Measurements from ENCODE around the gene OSBPL9.

Gene OSBPL9

GRCh38 chr1:51684776-51685175 is 67.9 kb downstream of the OSBPL9 start:
- Histone ChIP-seq H3K4me3 (replicated peaks; ENCODE audit: low read depth, low read length) (no peak overlapping the region), H3K27me3 (replicated peaks; ENCODE audit: control insufficient read depth, insufficient read depth, low read length) (no peaks in the 10 kb centered on the region), H3K36me3 (ENCODE audit: control insufficient read depth, insufficient read depth, low read length) (no peaks in the 10 kb centered on the region)
- no peak for DNase-seq (ENCODE audit: extremely low read depth, insufficient read length)
- TF ChIP-seq CTCF (IDR thresholded peaks at IDR 0.05; ENCODE audit: insufficient read depth, low read length, poor library complexity, severe bottlenecking), result no peak

- no peak for TF ChIP-seq CTCF (IDR thresholded peaks at IDR 0.05; ENCODE audit: insufficient read depth, low read length, poor library complexity, severe bottlenecking)
- H3K27me3 ChIP-seq (replicated peaks; ENCODE audit: control insufficient read depth, insufficient read depth, low read length), result no peaks in the 10 kb centered on the region
- no peak overlapping the region for H3K4me3 ChIP-seq (replicated peaks; ENCODE audit: low read depth, low read length)
- no peaks in the 10 kb centered on the region for H3K36me3 ChIP-seq (ENCODE audit: control insufficient read depth, insufficient read depth, low read length)
- no peak for DNase-seq (ENCODE audit: extremely low read depth, insufficient read length)
These were observed 69.6 kb downstream of the OSBPL9 start for GRCh38 chr1:51686450-51686849.

- H3K4me3 ChIP-seq (replicated peaks; ENCODE audit: low read depth, low read length), result no peak overlapping the region
- no peak for DNase-seq (ENCODE audit: extremely low read depth, insufficient read length)
- TF ChIP-seq CTCF (IDR thresholded peaks at IDR 0.05; ENCODE audit: insufficient read depth, low read length, poor library complexity, severe bottlenecking), result no peak
These were observed 72.2 kb downstream of the OSBPL9 start for GRCh38 chr1:51689075-51689440.

GRCh38 chr1:51689643-51690042 is 72.8 kb downstream of the OSBPL9 start:
- TF ChIP-seq CTCF (IDR thresholded peaks at IDR 0.05; ENCODE audit: insufficient read depth, low read length, poor library complexity, severe bottlenecking), result no peak
- no peaks in the 10 kb centered on the region for H3K36me3 ChIP-seq (ENCODE audit: control insufficient read depth, insufficient read depth, low read length)
- no peaks in the 10 kb centered on the region for H3K27me3 ChIP-seq (replicated peaks; ENCODE audit: control insufficient read depth, insufficient read depth, low read length)
- DNase-seq (ENCODE audit: extremely low read depth, insufficient read length), result no peak
- no peak overlapping the region for H3K4me3 ChIP-seq (replicated peaks; ENCODE audit: low read depth, low read length)

More at GRCh38 chr1:51689075-51689440, 72.2 kb downstream of the OSBPL9 start:
- Histone ChIP-seq H3K36me3 (ENCODE audit: control insufficient read depth, insufficient read depth, low read length) (no peaks in the 10 kb centered on the region), H3K27me3 (replicated peaks; ENCODE audit: control insufficient read depth, insufficient read depth, low read length) (no peaks in the 10 kb centered on the region)

GRCh38 chr1:51690285-51690961 is 73.5 kb downstream of the OSBPL9 start:
- H3K36me3 ChIP-seq (ENCODE audit: control insufficient read depth, insufficient read depth, low read length), result no peaks in the 10 kb centered on the region
- no peak for TF ChIP-seq CTCF (IDR thresholded peaks at IDR 0.05; ENCODE audit: insufficient read depth, low read length, poor library complexity, severe bottlenecking)
- DNase-seq (ENCODE audit: extremely low read depth, insufficient read length), result no peak
- H3K27me3 ChIP-seq (replicated peaks; ENCODE audit: control insufficient read depth, insufficient read depth, low read length), result no peaks in the 10 kb centered on the region
- H3K4me3 ChIP-seq (replicated peaks; ENCODE audit: low read depth, low read length), result no peak overlapping the region

GRCh38 chr1:51691920-51692319 is 75.0 kb downstream of the OSBPL9 start:
- no peaks in the 10 kb centered on the region for H3K36me3 ChIP-seq (ENCODE audit: control insufficient read depth, insufficient read depth, low read length)
- no peak overlapping the region for H3K4me3 ChIP-seq (replicated peaks; ENCODE audit: low read depth, low read length)
- no peaks in the 10 kb centered on the region for H3K27me3 ChIP-seq (replicated peaks; ENCODE audit: control insufficient read depth, insufficient read depth, low read length)
- TF ChIP-seq CTCF (IDR thresholded peaks at IDR 0.05; ENCODE audit: insufficient read depth, low read length, poor library complexity, severe bottlenecking), result no peak
- no peak for DNase-seq (ENCODE audit: extremely low read depth, insufficient read length)
